A673 (cell line): ENCODE measurements around the gene PLEKHH1. TPM values are rescaled to one million over a fixed set of nuclear protein-coding genes. Genes with fewer than 3 reads are reported as not detected.
"Not testable (repeated sequence)": the region's sequence is repeated elsewhere in the genome, so short reads cannot be mapped to it uniquely, and the experiment has no call there.

Experiments used
- BruUV-seq: library from RNA; stranded (reverse); fragments of 400-500 nt; replicated peaks from 2 replicates; lab custom pipeline; 2021; lab: Mats Ljungman, UMichigan
- CTCF ChIA-PET: fragments of 300-600 bp; sonication (Branson Sonifier 250); formaldehyde crosslinking; loops from one replicate; lab custom pipeline; 2022; ENCODE audit warnings: antibody characterized with exemption; lab: Charles Lee
- POLR2A ChIA-PET: fragments of 300-600 bp; sonication (Branson Sonifier 250); formaldehyde crosslinking; loops from one replicate; lab custom pipeline; 2022; ENCODE audit warnings: antibody characterized with exemption; ENCODE audit not compliant: low non-redundant PET; lab: Charles Lee
- DNase-seq: peaks from one replicate; pipeline ENCODE4 v3.0.0-alpha.2; 2015; ENCODE audit warnings: low spot score
- H3K27ac ChIP-seq: fragments of 200-600 bp; sonication (generic); 2 replicates; pipeline ENCODE4 v1.5.1; 2016; ENCODE audit warnings: mixed run types, low read depth, mild to moderate bottlenecking, mixed read lengths, antibody characterized with exemption, low read length; ENCODE audit not compliant: poor library complexity, severe bottlenecking
- H3K27me3 ChIP-seq: fragments of 200-600 bp; sonication (generic); replicated peaks from 2 replicates; pipeline ENCODE4 v1.6.1; 2017; ENCODE audit warnings: mixed run types, low read depth, mild to moderate bottlenecking, mixed read lengths, antibody characterized with exemption, low read length; ENCODE audit not compliant: insufficient read depth, poor library complexity
- H3K36me3 ChIP-seq: fragments of 200-600 bp; sonication (generic); 2 replicates; pipeline ENCODE4 v1.6.1; 2016; ENCODE audit warnings: mixed run types, mild to moderate bottlenecking, mixed read lengths, antibody characterized with exemption, low read length; ENCODE audit not compliant: insufficient read depth, poor library complexity, severe bottlenecking
- H3K4me1 ChIP-seq: fragments of 200-600 bp; sonication (generic); 2 replicates; pipeline ENCODE4 v1.6.1; 2017; ENCODE audit warnings: mixed run types, mild to moderate bottlenecking, mixed read lengths, antibody characterized with exemption, low read length; ENCODE audit not compliant: insufficient read depth, poor library complexity, severe bottlenecking
- H3K4me3 ChIP-seq: fragments of 200-600 bp; sonication (generic); 2 replicates; pipeline ENCODE4 v1.5.1; 2016; ENCODE audit warnings: low read depth, mixed run types, mild to moderate bottlenecking, mixed read lengths, low read length; ENCODE audit not compliant: poor library complexity, severe bottlenecking
- H3K9me3 ChIP-seq: fragments of 200-600 bp; sonication (generic); 2 replicates; pipeline ENCODE4 v1.6.1; 2016; ENCODE audit warnings: mixed run types, low read depth, mild to moderate bottlenecking, mixed read lengths, antibody characterized with exemption, low read length; ENCODE audit not compliant: poor library complexity, severe bottlenecking
- CTCF ChIP-seq: fragments of 300-800, 200-600 bp; sonication (generic); conservative IDR thresholded peaks from 2 replicates; pipeline ENCODE4 v1.5.1; 2017; ENCODE audit warnings: low read depth, mild to moderate bottlenecking, antibody characterized with exemption, low read length, moderate library complexity, mixed read lengths
- EZH2 ChIP-seq: fragments of 200-600 bp; sonication (generic); IDR thresholded peaks from 2 replicates; pipeline ENCODE4 v1.6.1; 2017; ENCODE audit warnings: borderline replicate concordance, low read depth, mild to moderate bottlenecking, mixed read lengths, antibody characterized with exemption, low read length; ENCODE audit not compliant: poor library complexity, severe bottlenecking
- intact Hi-C: fragments of 100-400 bp; cut with micrococcal nuclease; formaldehyde crosslinking; loops from one replicate; pipeline ENCODE4 v1.10.0; 2022; ENCODE audit not compliant: unreplicated experiment
- total RNA-seq: library from RNA; stranded (reverse); gene quantifications from 2 replicates; pipeline ENCODE4 v1.2.3, GENCODE V29; 2021

The PLEKHH1 gene
- total RNA-seq, 1 experiment from 2014 or later = 8.9 TPM

GRCh38 chr14:67584978-67585377 is 51.9 kb downstream of the PLEKHH1 start:
- peaks cover 7% of the 10 kb centered on the region for H3K36me3 ChIP-seq
- CTCF ChIA-PET = interaction anchor here (2.0 to 2.1 kb wide), 2 partner anchors 82 to 119 kb away, joined by 11 to 23 read pairs; no protein-coding TSS in a partner anchor
- H3K27ac ChIP-seq = no peak overlapping the region
- TF ChIP-seq CTCF = no peak
- no peak for TF ChIP-seq EZH2
- no peaks in the 10 kb centered on the region for H3K9me3 ChIP-seq
- POLR2A ChIA-PET = no interaction called here
- no peak for DNase-seq
- H3K27me3 ChIP-seq = no peaks in the 10 kb centered on the region
- H3K4me1 ChIP-seq = no peaks in the 10 kb centered on the region
- no peak overlapping the region for H3K4me3 ChIP-seq
- BruUV-seq = no TSS peak
- intact Hi-C loops = loop anchor here (1.0 kb wide), 2 partner anchors 82 to 119 kb away; no protein-coding TSS in a partner anchor

GRCh38 chr14:67586369-67586768 is 53.3 kb downstream of the PLEKHH1 start:
- H3K36me3 ChIP-seq = peaks cover 7% of the 10 kb centered on the region
- intact Hi-C loops = no loop called here
- no peak overlapping the region for H3K4me3 ChIP-seq
- no TSS peak for BruUV-seq
- no peak overlapping the region for H3K27ac ChIP-seq
- DNase-seq = no peak
- TF ChIP-seq CTCF (no peak), EZH2 (no peak)
- H3K4me1 ChIP-seq = no peaks in the 10 kb centered on the region
- H3K9me3 ChIP-seq = no peaks in the 10 kb centered on the region
- H3K27me3 ChIP-seq = no peaks in the 10 kb centered on the region
- ChIA-PET CTCF (no interaction called here), POLR2A (no interaction called here)

- peaks cover 13% of the 10 kb centered on the region for H3K36me3 ChIP-seq
- CTCF ChIA-PET = no interaction called here
- H3K27ac ChIP-seq = no peak overlapping the region
- TSS peak; percentile 53 for BruUV-seq
- intact Hi-C loops = no loop called here
- no peaks in the 10 kb centered on the region for H3K9me3 ChIP-seq
- no peaks in the 10 kb centered on the region for H3K27me3 ChIP-seq
- H3K4me3 ChIP-seq = no peak overlapping the region
- POLR2A ChIA-PET = no interaction called here
- DNase-seq = no peak
- H3K4me1 ChIP-seq = no peaks in the 10 kb centered on the region
- no peak for TF ChIP-seq CTCF
Observed at GRCh38 chr14:67589204-67589770, 56.2 kb downstream of the PLEKHH1 start.

GRCh38 chr14:67593650-67594049 is 60.6 kb downstream of the PLEKHH1 start:
- intact Hi-C loops, H3K4me1 ChIP-seq, H3K4me3 ChIP-seq, DNase-seq, BruUV-seq, CTCF ChIA-PET, H3K27ac ChIP-seq, H3K27me3 ChIP-seq, H3K9me3 ChIP-seq, POLR2A ChIA-PET: not testable (repeated sequence)
- H3K36me3 ChIP-seq = peaks cover 13% of the 10 kb centered on the region
